GM12878 (cell line): ENCODE measurements around the gene TRIM63. TPM values are rescaled to one million over a fixed set of nuclear protein-coding genes. Genes with fewer than 3 reads are reported as not detected.

Experiments used
- ATAC-seq: fragments of 200-7000 bp; cut with Tn5 transposase; 3 replicates; pipeline ENCODE4 v1.9.1; 2020; ENCODE audit warnings: mild to moderate bottlenecking, moderate library complexity
- BruUV-seq: library from RNA; stranded (reverse); fragments of 400-500 nt; replicated peaks from 2 replicates; lab custom pipeline; 2021; lab: Mats Ljungman, UMichigan
- CTCF ChIA-PET: fragments of 300-600 bp; sonication (Branson Sonifier 250); formaldehyde crosslinking; extraction: SDS; loops from one replicate; lab custom pipeline; 2021; ENCODE audit warnings: inconsistent platforms; lab: Yijun Ruan, JAX
- POLR2A ChIA-PET: fragments of 350-600 bp; formaldehyde crosslinking; extraction: SDS; loops from one replicate; lab custom pipeline; 2021; ENCODE audit warnings: inconsistent platforms; lab: Charles Lee
- RAD21 ChIA-PET: fragments of 300-600 bp; sonication (Branson Sonifier 250); formaldehyde crosslinking; loops from one replicate; lab custom pipeline; 2023; ENCODE audit warnings: antibody characterized with exemption; ENCODE audit not compliant: unreplicated experiment; lab: Charles Lee
- SMC1A ChIA-PET: fragments of 300-600 bp; sonication (Branson Sonifier 250); formaldehyde crosslinking; loops from one replicate; lab custom pipeline; 2023; ENCODE audit not compliant: unreplicated experiment, uncharacterized antibody; lab: Charles Lee
- DNase-seq: peaks from one replicate; pipeline ENCODE4 v3.0.0-alpha.2; 2011; ENCODE audit warnings: low read depth, low spot score
- FAIRE-seq: peaks from 3 replicates; lab custom pipeline; 2011; peaks lifted over from hg19 to GRCh38; lab: Jason Lieb, UNC
- H2AFZ ChIP-seq: 2 replicates; pipeline ENCODE4 v1.6.0; 2011; ENCODE audit warnings: low read depth, low read length, control low read depth; ENCODE audit not compliant: control insufficient read depth
- H3K27ac ChIP-seq: 2 replicates; pipeline ENCODE4 v1.5.1; 2011; ENCODE audit warnings: control low read depth; ENCODE audit not compliant: control insufficient read depth, insufficient read depth
- H3K27me3 ChIP-seq, 2 experiments: replicated peaks in 1 of 2; 2 replicates each; pipeline versions ENCODE4 v1.6.0 to v1.6.1; 2011; ENCODE audit warnings: low read length in 1 of 2; ENCODE audit not compliant: control insufficient read depth in 2 of 2, insufficient read depth in 2 of 2
- H3K36me3 ChIP-seq, 2 experiments: 2 replicates each; pipeline ENCODE4 v1.5.1; 2011; ENCODE audit warnings: low read length in 1 of 2; ENCODE audit not compliant: control insufficient read depth in 2 of 2, insufficient read depth in 2 of 2
- H3K4me1 ChIP-seq: 2 replicates; pipeline ENCODE4 v1.6.1; 2011; ENCODE audit warnings: mild to moderate bottlenecking, low read length, moderate library complexity, mixed read lengths; ENCODE audit not compliant: control insufficient read depth, insufficient read depth
- H3K4me2 ChIP-seq: 2 replicates; pipeline ENCODE4 v1.6.0; 2011; ENCODE audit warnings: control low read depth; ENCODE audit not compliant: control insufficient read depth, insufficient read depth
- H3K4me3 ChIP-seq: fragments of 200-600 bp; sonication (generic); 2 replicates; pipeline ENCODE4 v1.5.1; 2016
- H3K79me2 ChIP-seq: 2 replicates; pipeline ENCODE4 v1.6.0; 2011; ENCODE audit warnings: low read length; ENCODE audit not compliant: control insufficient read depth, insufficient read depth
- H3K9ac ChIP-seq: 2 replicates; pipeline ENCODE4 v1.8.0; 2011; ENCODE audit warnings: low read length, control low read depth, mixed read lengths; ENCODE audit not compliant: control insufficient read depth, insufficient read depth
- H3K9me3 ChIP-seq: replicated peaks from 3 replicates; pipeline ENCODE4 v1.5.1; 2011; ENCODE audit warnings: mild to moderate bottlenecking, low read length; ENCODE audit not compliant: control insufficient read depth, insufficient read depth
- H4K20me1 ChIP-seq: 2 replicates; pipeline ENCODE4 v1.6.0; 2011; ENCODE audit not compliant: control insufficient read depth, insufficient read depth
- PAX5 ChIP-seq: IDR thresholded peaks from 2 replicates; pipeline ENCODE4 v1.6.1; 2011; ENCODE audit warnings: low read depth, low read length, borderline replicate concordance
- RAD21 ChIP-seq: IDR thresholded peaks from 2 replicates; pipeline ENCODE4 v1.6.1; 2011; ENCODE audit warnings: mild to moderate bottlenecking, low read depth, low read length, moderate library complexity; ENCODE audit not compliant: insufficient read depth
- SP1 ChIP-seq: IDR thresholded peaks from one replicate; pipeline ENCODE4 v1.6.1; 2011; ENCODE audit warnings: low read depth, low read length
- WRNIP1 ChIP-seq: IDR thresholded peaks from 2 replicates; pipeline ENCODE4 v1.6.1; 2011; ENCODE audit warnings: low read depth, low read length, improper control_type of control experiment, borderline replicate concordance
- WGBS: methylation state at CpG from one replicate; pipeline ENCODE4 v1.1.6; 2016; ENCODE audit warnings: low lambda C conversion rate; ENCODE audit not compliant: insufficient replicate concordance, insufficient coverage; ENCODE audit errors: missing lambda C conversion rate; 5-methylcytosine and 5-hydroxymethylcytosine counted together
- in situ Hi-C: fragments of 300-500 bp; cut with MboI; formaldehyde crosslinking; loops from 9 replicates; pipeline ENCODE4 v1.14.3; 2018; ENCODE audit warnings: mixed read lengths
- intact Hi-C: fragments of 100-400 bp; cut with micrococcal nuclease; formaldehyde crosslinking; loops from one replicate; pipeline ENCODE4 v1.14.2; 2022; ENCODE audit not compliant: unreplicated experiment
- polyA plus RNA-seq, 11 experiments: library from polyadenylated mRNA; depleted of rRNA in 4 of 11; unstranded in 6 of 11; stranded (reverse) in 5 of 11; fragments of >200 nt; fragmentation: Nextera tagmentation in 4 of 11; fragmentation: Illumina TruSeq in 1 of 11; extraction: Ambion mirVana in 4 of 11; extraction: Trizol in 1 of 11; gene quantifications; 1 replicate in 1 of 11; 2 replicates in 10 of 11; pipeline versions ENCODE4 v1.2.1 to v1.2.3, GENCODE V29; 2011 to 2016; ENCODE audit warnings: inconsistent platforms in 2 of 11, missing spikeins in 2 of 11, low read depth in 1 of 11
- total RNA-seq, 4 experiments: library from RNA; depleted of rRNA in 3 of 4; stranded (reverse); fragments of >200 nt in 3 of 4; fragmentation: Illumina TruSeq in 1 of 4; extraction: Trizol in 1 of 4; gene quantifications; 2 replicates each; pipeline versions ENCODE4 v1.2.1 to v1.2.3, GENCODE V29; 2013 to 2021
- TF ChIP-seq, protein P1 (sequence below): IDR thresholded peaks from 2 replicates; pipeline ENCODE4 v1.6.1; 2012; ENCODE audit warnings: low read depth, low read length, improper control_type of control experiment
- TF ChIP-seq, protein P2 (sequence below): fragments of 450-650 bp; IDR thresholded peaks from 2 replicates; pipeline ENCODE4 v1.6.1; 2016; ENCODE audit warnings: mild to moderate bottlenecking, moderate library complexity, borderline replicate concordance

The TRIM63 gene
- total and polyA plus RNA-seq, 10 of the 15 experiments (the other 5 are each of a cell fraction or from before 2014, with no cell fraction given) = not detected

DNA sequence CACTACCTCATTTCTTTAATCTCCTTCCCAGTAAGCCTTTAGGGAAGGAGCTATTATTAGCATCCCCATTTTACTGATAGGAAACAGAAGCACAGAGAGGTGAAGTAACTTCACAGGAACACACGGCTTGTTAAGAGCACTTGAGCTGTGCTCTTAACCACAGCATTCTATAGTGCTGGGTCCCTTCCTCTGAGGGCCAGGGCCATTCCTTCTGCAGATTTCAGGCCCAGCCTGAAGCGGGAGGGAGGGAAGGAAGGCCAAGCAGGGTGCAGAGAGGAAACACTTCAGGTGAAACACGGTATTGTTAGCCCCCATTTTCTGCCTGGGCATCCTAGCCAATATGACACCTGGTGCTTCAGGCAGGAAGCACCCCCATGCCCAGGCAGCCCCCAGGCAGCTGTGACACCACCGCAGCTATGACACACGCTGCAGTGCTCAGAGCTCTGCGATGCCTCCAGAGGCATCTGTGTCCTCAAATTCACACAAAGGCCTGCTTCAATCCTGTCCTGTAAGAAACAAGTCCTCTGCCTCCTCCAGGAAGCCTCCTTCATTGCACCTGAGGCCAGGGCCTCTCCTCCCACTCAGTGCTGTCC is 50.4 kb downstream of the TRIM63 start (continued):
- TF ChIP-seq, protein P1, sequence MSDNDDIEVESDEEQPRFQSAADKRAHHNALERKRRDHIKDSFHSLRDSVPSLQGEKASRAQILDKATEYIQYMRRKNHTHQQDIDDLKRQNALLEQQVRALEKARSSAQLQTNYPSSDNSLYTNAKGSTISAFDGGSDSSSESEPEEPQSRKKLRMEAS = no peak
- no peak for TF ChIP-seq WRNIP1

DNA sequence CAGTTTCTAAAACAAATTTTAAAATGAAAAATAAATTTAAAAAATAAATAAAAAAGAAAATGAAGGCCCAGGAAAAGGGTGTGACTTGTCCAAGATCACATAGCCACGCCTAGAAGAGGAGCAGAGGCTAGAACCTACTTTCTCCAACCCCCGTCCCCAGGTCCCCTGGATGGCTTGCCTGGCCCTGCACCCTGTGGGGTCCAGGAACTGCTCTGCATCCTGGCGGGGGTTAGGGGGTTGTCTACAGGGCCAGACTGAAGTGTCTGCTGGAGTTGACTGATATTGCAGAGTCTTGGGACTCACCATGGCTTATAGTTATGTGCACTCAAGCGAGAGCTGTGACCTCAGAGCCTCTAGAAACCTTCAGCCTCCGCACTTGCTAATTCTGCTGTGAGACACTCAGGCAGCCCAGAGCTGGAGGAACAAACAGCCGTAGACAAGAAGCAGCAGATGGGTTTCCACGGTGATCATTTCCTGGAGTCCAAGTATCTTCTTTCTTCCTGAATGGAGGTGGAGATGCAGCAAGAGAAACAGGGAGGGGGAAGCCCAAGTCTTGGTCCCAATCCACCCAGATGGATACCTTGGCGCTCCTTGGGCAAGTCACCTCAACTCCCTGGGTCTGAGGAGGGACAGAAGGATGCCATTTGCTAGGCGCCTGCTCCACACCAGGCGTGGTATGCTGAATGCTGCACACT is 51.0 kb downstream of the TRIM63 start:
- intact Hi-C loops (no loop called here), in situ Hi-C loops (no loop called here)
- no peak overlapping the region for H3K27ac ChIP-seq
- H3K79me2 ChIP-seq = no peaks in the 10 kb centered on the region
- CTCF ChIA-PET = interaction anchor here (1.9 kb wide), 1 partner anchor 19 kb away, joined by 7 read pairs; the partner anchor contains the start of gene PAFAH2
- ATAC-seq (peak; percentile 87), DNase-seq (no peak), FAIRE-seq (no peak)
- BruUV-seq = no TSS peak
- SMC1A ChIA-PET = interaction anchor here (0.7 to 1.0 kb wide), 2 partner anchors 9 to 179 kb away, joined by 3 read pairs; no protein-coding TSS in a partner anchor
- H3K9me3 ChIP-seq = no peaks in the 10 kb centered on the region
- peaks cover 8% of the 10 kb centered on the region; the same call in 1 of the 2 replicates for H3K4me1 ChIP-seq
- 41% methylated on average over 10 of the region's 10 CpGs for WGBS
- no peak overlapping the region for H3K9ac ChIP-seq
- POLR2A ChIA-PET = interaction anchor here (0.6 kb wide), 1 partner anchor 9 kb away, joined by 3 read pairs; no protein-coding TSS in a partner anchor
- no peak overlapping the region for H3K4me3 ChIP-seq
- RAD21 ChIA-PET = interaction anchor here (0.5 to 1.7 kb wide), 3 partner anchors 19 to 173 kb away, joined by 4 to 6 read pairs (median 5); partner anchors contain the start of gene PAFAH2
- H3K27me3 ChIP-seq = no peaks in the 10 kb centered on the region
- H4K20me1 ChIP-seq = no peaks in the 10 kb centered on the region
- no peak overlapping the region for H2AFZ ChIP-seq
- H3K4me2 ChIP-seq = no peak overlapping the region
- no peaks in the 10 kb centered on the region for H3K36me3 ChIP-seq
- TF ChIP-seq, protein P2, sequence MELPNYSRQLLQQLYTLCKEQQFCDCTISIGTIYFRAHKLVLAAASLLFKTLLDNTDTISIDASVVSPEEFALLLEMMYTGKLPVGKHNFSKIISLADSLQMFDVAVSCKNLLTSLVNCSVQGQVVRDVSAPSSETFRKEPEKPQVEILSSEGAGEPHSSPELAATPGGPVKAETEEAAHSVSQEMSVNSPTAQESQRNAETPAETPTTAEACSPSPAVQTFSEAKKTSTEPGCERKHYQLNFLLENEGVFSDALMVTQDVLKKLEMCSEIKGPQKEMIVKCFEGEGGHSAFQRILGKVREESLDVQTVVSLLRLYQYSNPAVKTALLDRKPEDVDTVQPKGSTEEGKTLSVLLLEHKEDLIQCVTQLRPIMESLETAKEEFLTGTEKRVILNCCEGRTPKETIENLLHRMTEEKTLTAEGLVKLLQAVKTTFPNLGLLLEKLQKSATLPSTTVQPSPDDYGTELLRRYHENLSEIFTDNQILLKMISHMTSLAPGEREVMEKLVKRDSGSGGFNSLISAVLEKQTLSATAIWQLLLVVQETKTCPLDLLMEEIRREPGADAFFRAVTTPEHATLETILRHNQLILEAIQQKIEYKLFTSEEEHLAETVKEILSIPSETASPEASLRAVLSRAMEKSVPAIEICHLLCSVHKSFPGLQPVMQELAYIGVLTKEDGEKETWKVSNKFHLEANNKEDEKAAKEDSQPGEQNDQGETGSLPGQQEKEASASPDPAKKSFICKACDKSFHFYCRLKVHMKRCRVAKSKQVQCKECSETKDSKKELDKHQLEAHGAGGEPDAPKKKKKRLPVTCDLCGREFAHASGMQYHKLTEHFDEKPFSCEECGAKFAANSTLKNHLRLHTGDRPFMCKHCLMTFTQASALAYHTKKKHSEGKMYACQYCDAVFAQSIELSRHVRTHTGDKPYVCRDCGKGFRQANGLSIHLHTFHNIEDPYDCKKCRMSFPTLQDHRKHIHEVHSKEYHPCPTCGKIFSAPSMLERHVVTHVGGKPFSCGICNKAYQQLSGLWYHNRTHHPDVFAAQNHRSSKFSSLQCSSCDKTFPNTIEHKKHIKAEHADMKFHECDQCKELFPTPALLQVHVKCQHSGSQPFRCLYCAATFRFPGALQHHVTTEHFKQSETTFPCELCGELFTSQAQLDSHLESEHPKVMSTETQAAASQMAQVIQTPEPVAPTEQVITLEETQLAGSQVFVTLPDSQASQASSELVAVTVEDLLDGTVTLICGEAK = no peak
- TF ChIP-seq PAX5 (peak; percentile 44; the same call in 1 of the 2 replicates), SP1 (no peak), RAD21 (no peak)
